Measurements from ENCODE around the gene ADAMTS13.
"Not testable (repeated sequence)": the region's sequence is repeated elsewhere in the genome, so short reads cannot be mapped to it uniquely, and the experiment has no call there.

Gene ADAMTS13

DNA sequence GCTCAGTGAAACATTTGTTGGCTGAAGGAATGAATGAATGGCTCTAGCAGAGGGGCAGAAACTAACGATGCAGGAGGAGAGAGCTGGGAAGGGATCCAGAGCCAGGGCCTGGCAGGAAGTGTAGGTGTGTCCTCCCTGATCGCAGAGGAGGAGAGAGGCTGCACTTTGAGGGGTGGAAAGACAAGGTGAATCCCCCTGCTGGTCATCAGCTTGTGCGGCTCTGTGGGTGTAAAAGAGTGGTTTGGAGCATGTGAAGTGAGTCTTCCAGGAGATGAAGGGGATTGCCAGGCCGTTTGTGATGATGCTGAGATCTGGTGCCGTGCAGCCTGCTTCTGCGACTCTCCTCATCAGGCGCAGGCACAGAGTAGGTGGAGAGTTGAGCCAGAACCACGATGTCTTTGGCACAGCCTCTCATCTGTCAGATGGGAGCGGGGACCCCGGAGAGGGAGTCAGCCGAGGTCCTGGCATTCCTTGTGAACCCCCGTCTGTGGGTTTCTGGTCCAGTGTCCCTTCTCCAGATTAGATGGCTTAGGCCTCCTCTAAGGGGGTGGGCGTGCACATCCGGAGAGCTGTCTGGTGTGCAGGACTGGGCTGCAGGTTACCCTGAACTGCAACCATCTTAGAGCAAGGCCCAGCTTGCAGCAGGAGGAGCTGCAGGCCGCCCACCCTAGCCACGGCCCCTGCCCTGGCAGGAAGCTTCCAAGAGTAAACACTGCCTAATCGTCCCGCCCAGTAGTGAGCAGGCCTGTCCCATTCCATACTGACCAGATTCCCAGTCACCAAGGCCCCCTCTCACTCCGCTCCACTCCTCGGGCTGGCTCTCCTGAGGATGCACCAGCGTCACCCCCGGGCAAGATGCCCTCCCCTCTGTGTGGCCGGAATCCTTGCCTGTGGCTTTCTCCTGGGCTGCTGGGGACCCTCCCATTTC, at the start of gene ADAMTS13:
ADAMTS13 (plus strand) TSS at position 753 of the 928 bp plus-strand sequence; CDS start at position 830, 77 bp downstream.
- DNase-seq, result peak; percentile 59

DNA sequence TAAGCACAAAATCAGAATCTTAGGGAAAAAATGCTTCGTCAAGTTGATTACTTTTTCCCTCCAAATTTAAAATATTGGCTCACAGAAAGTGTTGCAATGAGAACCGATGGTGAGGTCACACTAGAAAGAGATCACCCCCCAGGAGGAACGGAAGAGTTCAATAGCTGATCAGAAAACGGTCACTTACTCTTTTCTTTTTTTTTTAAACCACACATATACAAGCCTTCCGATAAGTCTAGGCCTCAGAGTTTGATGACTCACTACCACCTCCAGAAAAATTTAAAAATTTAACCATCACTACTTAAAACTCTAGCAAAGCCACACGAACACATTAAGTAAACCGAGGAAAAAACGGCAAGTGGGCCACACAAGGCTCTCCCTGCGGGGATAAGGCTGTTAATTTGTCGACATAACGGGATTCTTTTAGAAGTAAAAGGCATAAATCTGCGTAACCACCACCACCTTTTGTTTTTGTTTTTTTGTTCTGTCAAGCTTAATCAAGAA, 47.5 kb upstream of the ADAMTS13 start:
- DNase-seq, result no peak

DNA sequence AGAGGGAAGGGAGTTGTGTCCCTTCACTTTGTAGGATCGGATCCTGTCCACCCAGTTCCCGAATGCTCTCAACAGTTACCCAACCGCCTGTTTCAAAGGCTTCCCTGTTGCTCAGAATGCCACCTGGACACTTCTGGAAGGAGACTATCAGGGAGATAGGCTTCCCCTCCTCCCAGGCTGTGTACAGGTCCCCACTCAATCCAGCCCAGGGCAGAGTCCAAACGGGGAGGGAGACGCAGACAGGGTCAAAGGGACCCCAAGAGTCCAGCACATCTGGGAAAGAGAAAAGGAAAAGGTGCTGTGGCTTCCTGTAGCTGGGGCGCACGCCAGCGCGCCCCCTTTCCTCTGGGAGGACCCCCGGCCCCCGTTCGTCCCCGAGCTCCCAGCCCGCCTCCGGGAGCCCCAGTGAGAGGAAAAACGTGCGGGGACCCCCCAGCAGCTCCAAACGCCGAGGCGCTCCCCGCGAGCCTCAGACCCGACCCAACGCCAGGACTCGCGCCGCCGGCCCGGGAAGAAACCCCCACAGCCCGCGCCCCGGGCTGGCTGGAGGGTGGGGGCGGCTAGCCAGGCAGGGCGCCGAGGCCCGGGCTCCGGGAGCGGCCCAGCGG, 46.9 kb upstream of the ADAMTS13 start:
- DNase-seq, result no peak

DNA sequence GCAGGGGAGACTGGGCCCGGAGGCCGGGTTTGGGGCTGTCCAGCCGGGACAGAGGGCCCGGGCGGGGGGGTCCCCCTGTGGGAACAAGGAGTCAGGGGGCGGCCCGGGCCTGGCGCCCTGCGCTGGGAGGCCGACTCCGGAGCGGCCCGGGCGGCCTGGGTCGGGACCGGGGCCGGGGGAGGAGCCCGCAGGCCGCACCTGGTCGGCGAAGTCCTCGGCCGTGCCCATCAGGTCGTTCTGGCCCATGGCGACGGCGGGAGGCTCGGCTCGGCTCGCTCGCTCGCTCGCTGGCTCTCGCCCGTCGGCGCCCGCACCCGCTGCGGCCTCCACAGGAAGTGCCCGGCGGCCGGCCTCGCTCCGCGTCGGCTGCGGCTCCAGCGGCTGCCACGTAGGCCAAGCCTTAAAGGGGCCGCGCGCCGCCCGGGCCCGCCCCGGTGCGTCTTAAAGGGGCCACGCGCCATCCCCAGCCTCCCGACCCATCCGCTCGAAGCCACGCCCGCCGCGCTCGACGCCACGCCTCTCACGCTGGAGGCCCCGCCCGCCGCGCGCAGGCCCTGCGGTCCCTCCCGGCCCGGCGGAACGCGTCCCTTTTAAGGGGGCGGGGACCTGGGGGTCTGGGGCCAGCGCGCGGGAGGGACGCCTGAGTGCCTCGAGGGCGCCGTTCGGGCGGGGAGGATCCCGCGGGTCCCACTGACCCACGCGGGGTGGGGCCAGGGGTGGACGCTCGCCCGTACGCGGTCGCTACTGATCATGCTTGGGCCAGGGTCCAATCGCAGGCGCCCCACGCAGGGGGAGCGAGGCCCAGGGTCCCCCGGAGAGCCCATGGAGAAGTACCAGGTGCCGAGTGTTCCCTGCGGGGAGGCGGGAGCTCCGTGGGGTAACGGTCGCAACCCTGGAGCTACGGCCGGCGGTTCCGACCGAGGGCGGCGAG, 46.2 kb upstream of the ADAMTS13 start, which contains the start of the genes STKLD1 and SURF4:
STKLD1 (plus strand) TSS at position 643 of the 931 bp plus-strand sequence; CDS start at position 751, 108 bp downstream.
SURF4 (minus strand) TSS at position 337 of the 931 bp plus-strand sequence; CDS start at position 246, 91 bp downstream.
- peak; percentile 99 for DNase-seq

DNA sequence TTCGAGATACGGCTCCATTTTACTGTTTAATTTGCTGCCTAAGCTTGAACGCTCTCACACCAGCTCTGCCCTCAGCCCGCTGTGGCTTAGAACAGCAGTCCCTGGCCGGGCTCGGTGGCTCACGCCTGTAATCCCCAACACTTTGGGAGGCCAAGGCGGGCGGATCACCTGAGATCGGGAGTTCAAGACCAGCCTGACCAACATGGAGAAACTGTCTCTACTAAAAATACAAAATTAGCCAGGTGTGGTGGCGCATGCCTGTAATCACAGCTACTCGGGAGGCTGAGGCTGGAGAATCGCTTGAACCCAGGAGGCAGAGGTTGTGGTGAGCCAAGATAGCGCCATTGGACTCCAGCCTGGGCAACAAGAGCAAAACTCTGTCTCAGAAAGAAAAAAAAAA, 44.9 kb upstream of the ADAMTS13 start:
- DNase-seq, result not testable (repeated sequence)

DNA sequence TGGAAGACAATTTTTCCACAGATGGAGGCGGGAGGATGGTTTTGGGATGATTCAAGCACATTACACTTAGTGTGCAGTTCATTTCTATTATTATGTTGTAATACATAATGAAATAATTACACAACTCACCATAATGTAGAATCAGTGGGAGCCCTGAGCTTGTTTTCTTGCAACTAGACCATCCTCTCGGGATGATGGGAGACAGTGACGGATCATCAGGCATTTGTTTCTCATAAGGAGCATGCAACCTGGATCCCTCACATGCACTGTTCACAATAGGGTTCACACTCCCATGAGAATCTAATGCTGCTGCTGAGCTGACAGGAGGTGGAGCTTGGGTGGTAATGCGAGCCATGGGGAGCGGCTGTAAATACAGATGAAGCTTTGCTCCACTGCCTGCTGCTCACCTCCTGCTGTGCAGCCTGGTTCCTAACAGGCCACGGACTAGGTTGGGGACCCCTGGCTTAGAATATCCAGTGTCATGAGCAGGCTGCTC, 44.4 kb upstream of the ADAMTS13 start:
- DNase-seq, result no peak

DNA sequence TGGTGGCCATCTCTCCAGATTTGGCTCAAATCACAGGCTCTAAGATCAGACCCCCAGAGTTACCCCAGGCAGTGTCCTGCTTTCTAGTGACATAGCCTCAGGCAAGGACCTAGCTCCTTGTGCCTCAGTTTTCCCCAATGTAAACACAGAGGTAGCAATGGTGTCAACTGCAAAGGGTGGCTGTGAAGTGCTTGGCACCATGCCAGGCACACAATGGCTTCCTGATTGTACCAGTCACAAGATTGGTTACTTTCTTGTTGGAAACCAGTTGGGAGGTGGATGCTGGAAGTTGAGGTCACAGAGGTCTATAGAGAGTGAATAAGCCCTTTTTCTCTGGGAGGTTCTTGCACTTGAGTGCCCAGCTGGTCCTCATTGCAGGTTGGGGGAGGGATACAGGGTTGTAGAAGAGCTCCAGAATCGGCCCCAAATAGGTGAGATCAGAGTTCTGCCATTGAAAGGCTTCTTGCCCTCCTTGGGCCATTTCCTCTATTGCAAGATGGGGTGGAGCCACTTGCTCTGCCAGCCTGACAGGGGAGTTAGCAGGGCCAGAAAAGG, 43.7 kb upstream of the ADAMTS13 start:
- DNase-seq, result no peak

DNA sequence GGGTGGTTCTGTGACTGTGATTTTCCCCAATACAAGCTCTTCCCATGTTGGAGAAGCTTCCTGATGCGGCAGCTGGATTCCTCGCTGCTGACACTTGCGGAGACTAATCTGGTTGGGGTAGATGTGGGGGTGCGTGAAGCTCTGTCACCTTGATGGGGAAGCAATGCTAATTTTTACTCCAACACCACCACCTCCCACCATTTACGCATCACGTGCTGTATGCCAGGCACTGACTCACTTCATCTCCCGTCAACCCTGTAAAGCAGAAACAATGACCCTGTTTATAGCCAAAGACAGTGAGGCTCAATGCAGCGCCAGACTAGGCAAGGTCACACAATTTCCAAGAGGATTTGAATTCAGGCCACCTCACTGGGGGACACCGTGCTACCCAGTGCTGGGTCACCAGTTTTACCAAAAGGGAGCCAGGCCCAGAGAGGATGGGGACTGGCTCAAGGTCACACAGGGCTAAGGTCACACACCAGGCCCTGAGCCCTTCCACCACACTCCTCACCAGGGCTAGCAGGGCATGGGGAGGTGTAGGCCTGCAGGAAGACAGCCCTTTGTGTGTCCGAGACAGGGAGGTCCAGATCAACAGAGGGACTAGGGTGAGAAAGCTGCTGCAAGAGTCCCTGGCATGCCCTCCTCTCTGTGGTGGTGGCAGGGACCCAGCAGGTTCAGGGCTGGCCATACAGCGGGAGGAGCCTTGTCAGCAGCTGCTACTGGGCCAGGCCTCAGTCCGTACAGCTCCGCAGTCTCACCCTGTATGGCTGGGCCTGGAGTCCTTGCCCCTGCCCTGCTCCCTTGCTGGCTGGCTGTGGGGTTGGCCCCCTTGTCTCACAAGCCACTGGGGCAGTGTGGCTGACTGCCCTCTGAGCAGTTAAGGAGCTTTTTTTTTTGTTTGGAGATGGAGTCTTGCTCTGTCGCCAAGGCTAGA, 42.7 kb upstream of the ADAMTS13 start:
- no peak for DNase-seq

DNA sequence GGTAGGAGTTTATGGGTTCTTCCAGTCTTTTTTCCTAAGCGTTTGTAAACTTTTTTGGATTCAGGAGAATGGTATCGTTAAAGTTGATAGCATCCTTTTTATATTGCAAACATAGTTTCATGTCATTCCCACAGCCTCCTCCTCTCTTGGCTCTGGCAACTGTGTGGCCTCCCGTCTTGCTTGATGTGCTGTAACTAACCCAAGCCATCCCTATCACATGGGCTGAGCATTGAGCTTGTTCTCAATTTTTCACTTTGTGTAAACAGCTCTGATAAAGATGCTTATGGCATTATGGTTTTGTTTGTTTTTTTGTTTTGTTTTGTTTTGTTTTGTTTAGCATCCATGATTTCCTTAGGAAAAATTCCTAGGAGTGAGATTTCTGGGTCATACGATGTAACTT, 41.4 kb upstream of the ADAMTS13 start:
- no peak for DNase-seq

DNA sequence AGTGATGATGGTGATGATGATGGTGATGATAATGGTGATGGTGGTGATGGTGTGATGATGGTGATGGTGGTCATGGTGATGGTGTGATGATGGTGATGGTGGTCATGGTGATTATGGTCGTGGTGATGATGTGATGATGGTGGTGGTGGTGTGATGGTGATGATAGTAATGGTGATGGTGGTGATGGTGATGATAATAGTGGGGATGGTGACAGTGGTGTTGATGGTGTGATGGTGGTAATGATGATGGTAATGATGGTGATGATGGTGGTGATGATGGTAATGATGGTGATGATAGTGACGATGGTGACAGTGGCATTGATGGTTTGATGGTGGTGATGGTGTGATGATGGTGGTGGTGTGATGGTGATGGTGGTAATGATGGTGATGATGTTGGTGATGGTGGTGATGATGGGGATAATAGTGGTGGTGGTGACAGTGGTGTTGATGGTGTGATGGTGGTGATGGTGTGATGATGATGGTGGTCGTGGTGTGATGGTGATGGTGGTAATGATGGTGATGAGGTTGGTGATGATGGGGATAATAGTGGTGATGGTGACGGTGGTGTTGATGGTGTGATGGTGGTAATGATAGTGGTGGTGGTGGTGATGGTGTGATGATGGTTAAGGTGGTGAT, 39.5 kb upstream of the ADAMTS13 start:
- DNase-seq, result no peak

DNA sequence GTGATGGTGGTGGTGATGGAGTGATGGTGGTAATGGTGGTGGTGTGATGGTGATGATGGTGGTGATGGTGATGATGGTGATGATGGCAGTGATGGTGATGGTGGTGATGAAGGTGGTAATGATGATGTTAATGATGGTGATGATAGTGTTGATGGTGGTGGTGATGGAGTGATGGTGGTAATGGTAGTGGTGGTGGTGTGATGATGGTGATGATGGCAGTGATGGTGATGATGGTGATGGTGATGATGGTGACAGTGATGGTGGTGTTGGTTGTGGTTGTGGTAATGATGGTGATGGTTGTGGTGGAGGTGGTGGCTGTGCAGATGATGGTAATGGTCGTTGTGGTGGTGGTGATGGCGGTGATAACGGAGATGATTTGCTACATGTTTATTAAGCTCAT, 38.7 kb upstream of the ADAMTS13 start:
- DNase-seq, result no peak

DNA sequence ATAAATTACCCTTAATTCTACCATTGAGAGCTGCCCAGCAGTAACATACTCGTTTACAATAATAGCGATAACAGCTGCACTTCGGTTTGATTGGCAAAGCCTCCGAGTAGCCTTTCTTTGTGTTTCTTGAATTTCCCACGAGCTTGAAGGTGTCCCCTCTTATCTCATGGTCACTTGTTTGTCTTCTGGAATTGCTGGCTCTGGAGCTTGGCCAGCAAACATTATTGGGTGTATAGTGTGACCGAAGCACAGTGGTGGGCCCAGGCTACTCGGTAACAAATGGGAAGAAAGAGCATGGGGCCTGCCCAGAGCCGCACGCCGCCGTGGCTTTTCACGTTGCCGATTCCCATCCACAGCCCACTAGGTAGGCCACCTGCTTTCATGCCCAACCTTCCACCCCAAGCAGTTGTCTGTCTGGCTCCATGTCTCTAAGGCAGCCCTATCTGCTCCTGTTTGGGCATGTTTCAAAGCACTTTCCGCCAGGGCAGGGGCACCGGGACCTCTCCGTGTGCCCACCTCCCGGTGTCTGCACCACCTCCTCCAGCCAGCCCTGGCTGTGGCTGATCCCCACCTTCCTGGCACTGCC, 37.3 kb upstream of the ADAMTS13 start:
- DNase-seq, result no peak

DNA sequence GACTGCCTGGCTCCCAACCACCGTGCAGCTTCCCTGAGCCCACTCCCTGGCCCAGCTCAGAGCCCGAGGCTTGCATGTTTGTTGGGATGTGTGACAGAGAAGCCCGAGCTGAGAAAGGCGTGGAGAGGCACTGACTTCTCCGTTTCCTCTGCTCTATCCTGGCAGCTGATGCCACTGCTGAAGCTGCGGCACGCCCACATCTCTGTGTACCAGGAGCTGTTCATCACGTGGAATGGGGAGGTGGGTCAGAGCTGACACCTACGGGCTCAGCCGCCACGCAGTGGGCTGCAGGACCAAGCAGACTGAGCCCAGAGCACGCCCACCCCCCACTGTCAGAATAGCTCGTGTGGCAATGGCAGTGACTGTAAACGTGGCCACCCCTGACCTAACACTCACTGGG, 36.7 kb upstream of the ADAMTS13 start:
- no peak for DNase-seq

DNA sequence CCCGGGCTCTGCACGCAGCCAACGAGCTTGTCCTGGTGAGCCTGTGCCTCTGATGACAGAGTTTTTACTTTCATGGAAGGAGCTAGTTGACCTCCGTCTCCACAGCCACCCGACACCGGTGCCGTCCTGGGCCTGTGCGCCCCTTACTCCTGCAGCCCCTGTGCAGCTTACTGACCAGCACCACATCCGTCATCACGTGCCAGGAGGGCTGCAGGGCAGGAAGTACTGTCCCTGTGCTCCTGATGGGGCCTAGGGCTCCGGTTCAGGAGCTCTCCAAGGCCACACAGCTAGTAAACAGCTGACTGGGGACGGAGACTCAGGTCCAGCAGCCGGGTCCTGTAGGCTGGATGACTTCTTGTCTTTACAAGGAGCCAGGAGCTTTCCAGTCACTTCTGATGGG, 35.8 kb upstream of the ADAMTS13 start:
- no peak for DNase-seq

DNA sequence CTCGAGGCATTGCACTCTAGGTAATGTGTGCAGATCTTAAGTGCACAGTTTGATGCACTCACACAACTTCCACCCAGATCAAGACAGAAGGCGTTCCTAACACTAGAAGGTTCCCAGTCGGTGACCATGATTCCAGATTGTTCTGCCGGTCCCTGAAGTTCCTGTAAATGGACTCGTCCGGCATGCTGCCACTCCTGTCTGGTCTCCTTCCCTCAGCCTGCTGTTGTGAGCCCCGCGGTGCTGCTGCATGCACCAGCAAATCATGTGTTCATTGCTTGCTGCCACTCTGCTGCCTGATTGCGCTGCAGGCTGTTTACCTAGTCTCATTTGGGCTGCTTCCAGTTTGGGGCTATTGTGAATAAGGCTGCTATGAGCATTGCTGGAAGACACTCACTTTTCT, 34.5 kb upstream of the ADAMTS13 start:
- no peak for DNase-seq

DNA sequence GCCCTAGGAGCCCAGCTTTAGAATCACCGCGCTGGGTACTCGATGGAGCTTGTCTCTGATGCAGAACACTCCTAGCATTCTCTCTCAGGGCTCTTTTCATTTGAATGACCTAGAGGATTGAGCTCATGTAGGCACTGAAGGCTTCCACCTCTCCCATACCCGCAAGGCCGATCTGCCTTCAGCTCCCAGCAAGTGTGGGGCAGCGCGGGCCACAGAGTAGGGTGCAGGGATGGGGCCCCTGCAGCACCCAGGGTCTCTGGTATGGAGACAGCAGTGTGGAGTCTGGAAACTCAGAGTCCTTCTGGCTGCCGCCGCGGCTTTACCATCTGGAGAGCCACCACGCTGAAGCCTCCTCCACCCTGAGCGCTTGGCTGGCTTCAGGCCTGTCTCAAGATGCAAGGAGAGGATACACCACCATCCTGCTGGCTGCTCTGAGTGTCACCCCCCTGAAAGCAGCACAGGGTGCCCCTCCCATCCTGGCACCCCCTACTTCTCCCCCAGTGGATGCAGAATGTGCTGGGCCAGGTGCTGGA, 33.1 kb upstream of the ADAMTS13 start:
- no peak for DNase-seq

DNA sequence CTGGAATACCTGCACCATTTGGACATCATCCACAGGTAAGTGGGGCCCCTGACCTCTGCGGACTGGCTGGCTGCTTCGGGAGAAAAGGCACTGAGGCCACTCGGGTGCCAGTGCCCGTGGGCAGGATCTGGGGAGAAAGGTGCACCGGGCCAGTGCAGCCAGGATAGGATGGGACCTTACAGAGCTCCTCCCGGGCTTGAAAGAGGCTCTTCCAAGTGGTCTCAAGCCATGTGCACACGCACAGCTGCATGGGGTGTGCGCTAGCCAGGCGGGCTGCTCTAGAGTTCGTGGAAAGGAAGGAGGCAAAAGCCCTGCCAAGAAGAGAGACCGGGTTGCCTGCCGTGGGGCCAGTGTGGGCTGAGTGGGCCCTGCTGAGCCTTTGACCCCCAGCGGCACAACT, 32.6 kb upstream of the ADAMTS13 start:
- no peak for DNase-seq

DNA sequence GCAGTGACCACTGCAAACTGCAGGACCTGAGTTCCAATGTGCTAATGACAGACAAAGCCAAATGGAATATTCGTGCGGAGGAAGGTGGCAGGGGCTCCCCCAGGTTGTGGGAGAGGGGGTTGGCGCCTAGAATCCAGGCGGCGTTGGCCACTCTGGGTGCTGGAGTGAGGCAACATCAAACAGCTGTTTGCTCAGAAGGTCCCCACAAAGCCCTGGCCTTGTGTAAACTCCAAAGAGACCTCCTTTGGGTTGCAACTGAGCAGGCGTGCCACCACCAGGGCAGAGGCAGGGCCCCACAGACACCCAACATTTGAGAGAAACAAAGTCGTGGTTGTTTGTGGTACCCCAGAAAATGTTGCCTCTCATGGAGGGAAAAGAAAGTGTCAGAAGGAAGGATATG, 31.5 kb upstream of the ADAMTS13 start:
- no peak for DNase-seq

DNA sequence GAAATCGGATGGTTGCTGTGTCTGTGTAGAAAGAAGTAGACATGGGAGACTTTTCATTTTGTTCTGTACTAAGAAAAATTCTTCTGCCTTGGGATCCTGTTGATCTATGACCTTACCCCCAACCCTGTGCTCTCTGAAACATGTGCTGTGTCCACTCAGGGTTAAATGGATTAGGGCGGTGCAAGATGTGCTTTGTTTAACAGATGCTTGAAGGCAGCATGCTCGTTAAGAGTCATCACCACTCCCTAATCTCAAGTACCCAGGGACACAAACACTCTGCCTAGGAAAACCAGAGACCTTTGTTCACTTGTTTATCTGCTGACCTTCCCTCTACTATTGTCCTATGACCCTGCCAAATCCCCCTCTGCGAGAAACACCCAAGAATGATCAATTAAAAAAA, 30.7 kb upstream of the ADAMTS13 start:
- not testable (repeated sequence) for DNase-seq

DNA sequence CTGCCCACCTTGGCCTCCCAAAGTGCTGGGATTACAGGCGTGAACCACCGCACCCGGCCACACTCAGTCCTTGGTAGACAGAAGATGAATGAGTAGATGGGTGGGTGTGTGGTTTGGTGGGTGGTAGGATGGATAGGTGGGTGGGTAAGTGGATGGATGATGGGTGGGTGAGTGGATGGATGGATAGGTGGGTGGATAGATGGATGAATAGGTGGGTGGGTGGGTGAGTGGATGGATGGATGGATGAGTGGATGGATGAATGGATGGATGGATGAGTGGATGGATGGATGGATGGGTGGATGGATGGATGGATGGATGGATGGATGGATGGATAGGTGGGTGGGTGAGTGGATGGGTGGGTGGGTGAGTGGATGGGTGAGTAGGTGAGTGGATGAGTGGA, 29.9 kb upstream of the ADAMTS13 start:
- DNase-seq, result not testable (repeated sequence)
